Body of pancreas (tissue), 4 donors: ENCODE measurements around the gene SSX2IP. TPM values are rescaled to one million over a fixed set of nuclear protein-coding genes. Genes with fewer than 3 reads are reported as not detected.

Experiments used
- ATAC-seq: fragments of 150-250 bp; one replicate; pipeline ENCODE4 v1.9.1; 2016
- DNase-seq, 4 donors: peaks; one replicate each; pipeline ENCODE4 v3.0.0-alpha.2; 2019
- H3K27ac ChIP-seq, 4 donors: fragments of 200-600 bp; sonication (generic); 1 replicate in 3 of 4; 2 replicates in 1 of 4; pipeline versions ENCODE4 v1.5.1 to v1.6.1; 2016 to 2019; ENCODE audit warnings: mild to moderate bottlenecking in 1 of 4, mixed read lengths in 1 of 4, moderate library complexity in 1 of 4
- H3K27me3 ChIP-seq, 2 donors: fragments of 200-600 bp; sonication (generic); one replicate each; pipeline ENCODE4 v1.6.0; 2016; ENCODE audit warnings: mild to moderate bottlenecking in 1 of 2
- H3K36me3 ChIP-seq, 2 donors: fragments of 200-600 bp; sonication (generic); replicated peaks in 1 of 2; 2 replicates each; pipeline ENCODE4 v1.5.1; 2016; ENCODE audit warnings: low read depth in 2 of 2; ENCODE audit not compliant: insufficient read depth in 1 of 2
- H3K4me1 ChIP-seq: fragments of 200-600 bp; sonication (generic); one replicate; pipeline ENCODE4 v1.6.0; 2016
- H3K4me3 ChIP-seq, 2 donors: fragments of 200-600 bp; sonication (generic); 1 replicate in 1 of 2; 2 replicates in 1 of 2; pipeline ENCODE4 v1.5.1; 2016 to 2019
- H3K9me3 ChIP-seq, 3 donors: fragments of 200-600 bp; sonication (generic); 1 replicate in 2 of 3; 2 replicates in 1 of 3; pipeline ENCODE4 v1.5.1; 2016
- CTCF ChIP-seq, 7 experiments: fragments of 450-650 bp in 4 of 7; fragments of 200-600 bp in 3 of 7; sonication (generic) in 3 of 7; IDR thresholded peaks; one replicate each; pipeline ENCODE4 v1.5.1; 2016 to 2019; ENCODE audit warnings: antibody characterized with exemption in 7 of 7
- POLR2A ChIP-seq, 3 donors: fragments of 450-650 bp; IDR thresholded peaks; one replicate each; pipeline ENCODE4 v1.6.1; 2016; ENCODE audit warnings: antibody characterized with exemption in 3 of 3, mild to moderate bottlenecking in 2 of 3
- WGBS, 2 donors: methylation state at CpG; one replicate each; pipeline ENCODE4 v1.1.5; 2017; 5-methylcytosine and 5-hydroxymethylcytosine counted together
- intact Hi-C: fragments of 100-400 bp; cut with DNase I; formaldehyde crosslinking; loops from one replicate; pipeline ENCODE4 v1.15.1; 2023
- total RNA-seq, 2 donors: library from RNA; depleted of rRNA; stranded (reverse); fragments of >200 nt; gene quantifications; one replicate each; pipeline ENCODE4 v1.1.0, GENCODE V29; 2016

The SSX2IP gene
- total RNA-seq, 2 donors from 2014 or later = 4.6 to 6.0 TPM

- Histone ChIP-seq H3K27ac (no peak overlapping the region), H3K27me3 (no peaks in the 10 kb centered on the region), H3K36me3 (no peaks in the 10 kb centered on the region), H3K4me1 (no peaks in the 10 kb centered on the region), H3K9me3 (no peaks in the 10 kb centered on the region), H3K4me3 (no peak overlapping the region)
- 83% methylated on average over 2 of the region's 2 CpGs for WGBS, 2 donors
- no peak for ATAC-seq
- no peak for DNase-seq
- TF ChIP-seq CTCF (IDR thresholded peaks at IDR 0.05) (no peak), POLR2A (IDR thresholded peaks at IDR 0.05) (no peak)
- intact Hi-C loops = no loop called here
Measured at GRCh38 chr1:84635429-84635828, 54.8 kb downstream of the SSX2IP start.

- TF ChIP-seq POLR2A (IDR thresholded peaks at IDR 0.05) (no peak), CTCF (IDR thresholded peaks at IDR 0.05) (no peak)
- Histone ChIP-seq H3K4me1 (no peaks in the 10 kb centered on the region), H3K27me3 (no peaks in the 10 kb centered on the region), H3K36me3 (no peaks in the 10 kb centered on the region), H3K4me3 (no peak overlapping the region), H3K27ac (no peak overlapping the region), H3K9me3 (no peaks in the 10 kb centered on the region)
- DNase-seq = no peak
- WGBS, 2 donors = 71 to 77% methylated on average over 5 of the region's 5 CpGs
- ATAC-seq = no peak
- intact Hi-C loops = no loop called here
Measured at GRCh38 chr1:84634536-84635205, 55.6 kb downstream of the SSX2IP start.

- ATAC-seq (no peak), DNase-seq (no peak)
- intact Hi-C loops = no loop called here
- Histone ChIP-seq H3K9me3 (no peaks in the 10 kb centered on the region), H3K4me1 (no peaks in the 10 kb centered on the region), H3K27ac (no peak overlapping the region), H3K4me3 (no peak overlapping the region), H3K36me3 (no peaks in the 10 kb centered on the region), H3K27me3 (no peaks in the 10 kb centered on the region)
- TF ChIP-seq POLR2A (IDR thresholded peaks at IDR 0.05) = no peak
- TF ChIP-seq CTCF (IDR thresholded peaks at IDR 0.05) = no peak
- 57 to 59% methylated on average over 2 of the region's 2 CpGs for WGBS, 2 donors
Measured at GRCh38 chr1:84632673-84633434, 57.4 kb downstream of the SSX2IP start.

GRCh38 chr1:84632137-84632536 lies 58.1 kb downstream of the SSX2IP start:
- H3K9me3 ChIP-seq = no peaks in the 10 kb centered on the region
- no peak for ATAC-seq
- WGBS, 2 donors = 70 to 75% methylated on average over 6 of the region's 6 CpGs
- intact Hi-C loops = no loop called here
- no peaks in the 10 kb centered on the region for H3K36me3 ChIP-seq
- TF ChIP-seq POLR2A (IDR thresholded peaks at IDR 0.05) = no peak
- no peak for TF ChIP-seq CTCF (IDR thresholded peaks at IDR 0.05)
- H3K4me1 ChIP-seq = no peaks in the 10 kb centered on the region
- no peak for DNase-seq
- no peak overlapping the region for H3K27ac ChIP-seq
- no peak overlapping the region for H3K4me3 ChIP-seq
- H3K27me3 ChIP-seq = no peaks in the 10 kb centered on the region
